Measurements from ENCODE around the gene MEI1.

GRCh38 chr22:41661088-41661487, 38.2 kb upstream of the MEI1 start:
- TF ChIP-seq CTCF (IDR thresholded peaks at IDR 0.05) (no peak), POLR2A (IDR thresholded peaks at IDR 0.05) (no peak)

Measured in upper lobe of left lung (tissue), 4 donors.